Stimulated activated naive CD8-positive, alpha-beta T cell treated with anti-CD3 and anti-CD28 coated beads, Interleukin-15, Interleukin-2, amounts not matched to agents 100 ng/mL and 50 ng/mL, for 24 hours (primary cell): ENCODE results near the gene ZBTB42.

Experiments used
- H3K27ac Mint-ChIP-seq: one replicate; pipeline ENCODE4 v1.8.0; 2021; ENCODE audit warnings: mild to moderate bottlenecking, mixed read lengths
- H3K27me3 Mint-ChIP-seq: one replicate; pipeline ENCODE4 v1.8.0; 2021; ENCODE audit warnings: mixed read lengths
- H3K36me3 Mint-ChIP-seq: one replicate; pipeline ENCODE4 v1.8.0; 2021; ENCODE audit warnings: low read depth, mixed read lengths
- H3K4me1 Mint-ChIP-seq: one replicate; pipeline ENCODE4 v1.8.0; 2021; ENCODE audit warnings: low read depth, mixed read lengths
- H3K4me3 Mint-ChIP-seq: one replicate; pipeline ENCODE4 v1.8.0; 2021; ENCODE audit warnings: mild to moderate bottlenecking, mixed read lengths
- H3K9me3 Mint-ChIP-seq: one replicate; pipeline ENCODE4 v1.8.0; 2021; ENCODE audit warnings: mixed read lengths

Gene ZBTB42

DNA sequence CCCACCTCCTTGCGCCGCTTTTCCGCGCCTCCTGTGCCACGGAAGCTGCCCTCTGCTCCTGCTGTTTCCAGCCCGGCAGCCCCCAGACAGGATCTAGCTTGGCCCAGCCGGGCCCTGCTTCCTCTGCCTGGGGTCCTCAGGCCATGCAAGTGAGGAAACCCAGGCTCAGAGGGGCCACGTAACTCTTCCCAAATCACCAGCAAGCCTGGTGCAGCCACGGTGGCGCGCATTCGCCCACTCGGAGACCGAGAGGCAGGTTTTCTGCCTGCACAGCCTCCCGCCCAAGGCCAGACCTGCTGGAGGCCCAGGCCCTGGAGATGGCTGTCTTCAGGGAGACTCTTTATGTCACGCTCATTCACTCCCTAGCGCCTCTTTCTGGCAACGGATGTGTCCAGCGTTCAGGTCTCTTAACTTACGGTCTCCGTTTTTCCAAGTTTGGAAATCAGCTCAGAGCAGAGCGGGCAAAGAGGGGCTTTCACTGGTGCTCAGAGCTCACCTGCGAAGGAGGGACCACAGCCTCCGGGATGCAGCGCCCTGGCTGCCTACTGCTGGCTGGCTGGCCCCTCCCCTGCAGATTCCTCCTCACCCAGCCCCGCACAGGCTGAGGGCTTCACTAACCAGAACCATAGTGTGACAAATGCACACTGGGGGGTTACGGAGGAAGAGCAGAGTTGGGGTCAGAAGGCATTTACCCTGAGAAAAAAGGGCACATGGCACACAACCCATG lies 43.6 kb downstream of the ZBTB42 start:
- Mint-ChIP-seq H3K36me3 (no peaks in the 10 kb centered on the region), H3K27me3 (peaks cover 58% of the 10 kb centered on the region), H3K9me3 (no peaks in the 10 kb centered on the region), H3K4me1 (peaks cover 4% of the 10 kb centered on the region), H3K4me3 (no peak overlapping the region), H3K27ac (no peak overlapping the region)

DNA sequence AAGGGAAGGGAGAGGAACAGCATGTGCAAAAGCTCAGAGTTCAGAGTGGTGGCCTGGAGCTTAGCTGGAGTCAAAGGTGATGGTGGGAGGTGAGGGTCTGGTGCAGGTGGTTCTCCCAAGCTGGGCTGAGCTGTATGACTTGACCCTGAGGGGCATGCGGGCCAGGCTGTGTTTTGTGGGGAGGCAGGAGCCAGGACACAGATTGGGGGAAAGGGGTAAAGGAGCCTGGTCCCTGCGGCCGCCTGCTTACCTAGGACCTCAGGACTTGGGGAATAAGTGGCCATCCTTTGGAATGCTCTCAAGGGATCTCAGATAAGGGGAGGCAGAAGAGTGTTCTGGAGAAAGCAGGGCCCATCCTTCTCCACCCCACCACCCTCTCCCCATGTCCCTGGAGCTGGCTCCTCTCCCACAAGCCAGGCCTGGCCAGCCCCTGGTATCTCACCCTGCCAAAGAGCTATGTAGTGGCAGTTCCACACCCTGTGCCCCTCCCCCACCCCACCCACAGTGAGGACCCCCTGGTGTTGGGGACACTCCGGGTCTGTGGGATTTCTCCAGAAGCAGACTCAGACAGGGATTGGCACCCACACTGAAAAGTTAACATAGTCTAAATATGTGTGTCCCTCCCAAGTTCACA lies 44.2 kb downstream of the ZBTB42 start:
- Mint-ChIP-seq H3K36me3 (no peaks in the 10 kb centered on the region), H3K9me3 (no peaks in the 10 kb centered on the region), H3K27ac (no peak overlapping the region), H3K4me3 (no peak overlapping the region), H3K4me1 (peaks cover 4% of the 10 kb centered on the region), H3K27me3 (peaks cover 57% of the 10 kb centered on the region)

DNA sequence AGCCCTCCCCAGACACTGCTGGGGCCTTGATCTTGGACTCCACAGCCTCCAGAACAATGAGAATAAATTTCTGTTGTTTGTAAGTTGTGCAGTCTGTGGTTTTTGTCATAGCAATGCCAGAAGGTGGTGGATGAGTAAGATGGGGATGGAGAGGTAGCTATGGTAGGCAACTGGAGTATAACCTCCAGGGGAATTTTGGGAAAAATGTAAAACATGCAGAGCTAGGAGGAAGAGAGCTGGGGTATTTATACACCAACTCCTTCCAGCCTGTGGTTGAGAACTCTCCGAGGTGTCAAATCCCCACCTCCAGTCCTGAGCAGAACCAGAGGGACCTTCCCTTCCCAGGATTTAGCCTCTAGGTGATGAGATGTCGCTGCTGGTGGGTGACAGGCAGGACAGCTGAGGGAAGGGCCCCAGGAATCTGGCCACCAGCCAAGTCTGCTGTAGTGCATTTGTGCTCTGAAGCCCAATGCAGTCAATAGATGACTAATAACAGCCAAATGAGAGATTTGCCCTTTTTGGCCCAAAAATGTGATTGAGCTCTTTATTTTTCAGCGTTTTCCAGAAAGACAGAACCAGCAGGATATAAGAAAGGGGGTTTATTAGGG lies 45.0 kb downstream of the ZBTB42 start:
- Mint-ChIP-seq H3K27me3 (peaks cover 54% of the 10 kb centered on the region), H3K27ac (no peak overlapping the region), H3K4me3 (no peak overlapping the region), H3K4me1 (peaks cover 4% of the 10 kb centered on the region), H3K9me3 (no peaks in the 10 kb centered on the region), H3K36me3 (no peaks in the 10 kb centered on the region)

DNA sequence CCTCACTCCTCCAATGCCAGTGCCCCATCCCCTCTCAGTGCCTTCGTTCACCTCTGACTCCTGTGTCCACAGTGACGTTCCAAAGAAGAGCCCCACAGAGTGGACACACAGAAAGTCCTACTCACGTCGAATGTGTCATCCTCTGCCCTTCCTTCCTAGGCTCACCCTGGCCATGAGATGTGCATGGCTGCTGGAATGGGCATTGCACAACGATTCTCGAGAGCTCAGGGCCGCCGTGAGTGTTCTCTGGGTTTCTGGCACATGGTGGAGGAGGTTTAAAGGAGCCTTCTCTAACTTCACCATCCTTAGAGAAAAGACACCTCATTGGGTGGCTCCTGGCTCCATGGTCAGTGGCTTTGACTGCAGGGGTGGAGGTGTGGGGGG lies 51.4 kb downstream of the ZBTB42 start:
- Mint-ChIP-seq H3K9me3 (no peaks in the 10 kb centered on the region), H3K4me3 (no peak overlapping the region), H3K27ac (no peak overlapping the region), H3K27me3 (peaks cover 7% of the 10 kb centered on the region), H3K4me1 (no peaks in the 10 kb centered on the region), H3K36me3 (no peaks in the 10 kb centered on the region)
